Ecto neural progenitor cell (in vitro differentiated cells): ENCODE results near the gene ARHGEF1.
A peak's percentile ranks its signal among the peaks of the same experiment; 100 is the strongest.

Experiments
- DNase-seq: peaks from one replicate; pipeline ENCODE4 v3.0.0-alpha.2; 2018; ENCODE audit warnings: low spot score

Gene ARHGEF1

GRCh38 chr19:41882568-41883462 lies at the start of gene ARHGEF1:
TSS of gene ARHGEF1 (plus strand) at chr19:41883184. CDS start at chr19:41888083, 4,899 bp downstream.
- DNase-seq: peak; percentile 66

- no peak for DNase-seq
These were observed 44.8 kb upstream of the ARHGEF1 start for GRCh38 chr19:41837981-41838708.

- DNase-seq: no peak
These were observed 43.8 kb upstream of the ARHGEF1 start for GRCh38 chr19:41839211-41839610.

- no peak for DNase-seq
These were observed 39.6 kb upstream of the ARHGEF1 start for GRCh38 chr19:41843371-41843770.

GRCh38 chr19:41844601-41845000 lies 38.4 kb upstream of the ARHGEF1 start, which contains the start of gene LYPD4:
TSS of gene LYPD4 (minus strand) at chr19:41844683. CDS start at chr19:41839285, 5,398 bp downstream.
- DNase-seq: no peak

- no peak for DNase-seq
These were observed 38.2 kb upstream of the ARHGEF1 start, which contains the start of gene DMRTC2 for GRCh38 chr19:41845001-41845050. TSS of gene DMRTC2 (plus strand) at chr19:41845042. CDS start at chr19:41847429, 2,387 bp downstream.

- no peak for DNase-seq
These were observed 37.9 kb upstream of the ARHGEF1 start for GRCh38 chr19:41845051-41845590.

GRCh38 chr19:41847351-41848105 lies 35.5 kb upstream of the ARHGEF1 start:
- DNase-seq: no peak

- DNase-seq: no peak
These were observed 34.3 kb upstream of the ARHGEF1 start for GRCh38 chr19:41848666-41849065.

- no peak for DNase-seq
These were observed 33.9 kb upstream of the ARHGEF1 start for GRCh38 chr19:41849067-41849466.

GRCh38 chr19:41850381-41850780 lies 32.6 kb upstream of the ARHGEF1 start:
- no peak for DNase-seq

GRCh38 chr19:41851456-41851855 lies 31.5 kb upstream of the ARHGEF1 start:
- DNase-seq: no peak

- no peak for DNase-seq
These were observed 29.6 kb upstream of the ARHGEF1 start for GRCh38 chr19:41853344-41853743.

- DNase-seq: no peak
These were observed 29.2 kb upstream of the ARHGEF1 start for GRCh38 chr19:41853768-41854167.

GRCh38 chr19:41859213-41859617 lies 23.8 kb upstream of the ARHGEF1 start:
- DNase-seq: no peak

- DNase-seq: peak; percentile 97
These were observed 23.2 kb upstream of the ARHGEF1 start, which contains the start of gene RPS19 for GRCh38 chr19:41859618-41860418. TSS of gene RPS19 (plus strand) at chr19:41860255. CDS start at chr19:41860775, 520 bp downstream.

GRCh38 chr19:41860419-41861115 lies 22.4 kb upstream of the ARHGEF1 start:
- no peak for DNase-seq

- DNase-seq: no peak
These were observed 21.7 kb upstream of the ARHGEF1 start for GRCh38 chr19:41861116-41861768.

- DNase-seq: no peak
These were observed 21.1 kb upstream of the ARHGEF1 start for GRCh38 chr19:41861846-41862245.

GRCh38 chr19:41862445-41862986 lies 20.5 kb upstream of the ARHGEF1 start:
- DNase-seq: no peak
